IMR-90 (cell line): ENCODE results near the gene AKAP13. TPM values are rescaled to one million over a fixed set of nuclear protein-coding genes. Genes with fewer than 3 reads are reported as not detected.

Experiments used
- ATAC-seq: fragments of 200-7000 bp; cut with Tn5 transposase; 2 replicates; pipeline ENCODE4 v1.9.1; 2020; ENCODE audit warnings: low read depth, mild to moderate bottlenecking, moderate library complexity
- BruUV-seq: library from RNA; stranded (reverse); fragments of 400-500 nt; replicated peaks from 2 replicates; lab custom pipeline; 2021; lab: Mats Ljungman, UMichigan
- CTCF ChIA-PET: fragments of 300-600 bp; formaldehyde crosslinking; extraction: SDS; loops from one replicate; lab custom pipeline; 2021; ENCODE audit warnings: antibody characterized with exemption; lab: Yijun Ruan, JAX
- POLR2A ChIA-PET: fragments of 300-600 bp; sonication (Branson Sonifier 250); formaldehyde crosslinking; loops from one replicate; lab custom pipeline; 2022; ENCODE audit warnings: antibody characterized with exemption; ENCODE audit not compliant: unreplicated experiment; lab: Charles Lee
- DNase-seq: peaks from one replicate; pipeline ENCODE4 v3.0.0; 2013
- H2AFZ ChIP-seq: replicated peaks from 2 replicates; pipeline ENCODE3; 2013; ENCODE audit warnings: low read length, mild to moderate bottlenecking; ENCODE audit not compliant: poor library complexity
- H2AK5ac ChIP-seq: 2 replicates; pipeline ENCODE4 v1.6.1; 2013; ENCODE audit warnings: low read depth, low read length, inconsistent platforms
- H2AK9ac ChIP-seq: replicated peaks from 2 replicates; pipeline ENCODE3; 2013; ENCODE audit warnings: mild to moderate bottlenecking, low read depth, low read length, moderate library complexity; ENCODE audit not compliant: poor library complexity
- H2BK120ac ChIP-seq: 2 replicates; pipeline ENCODE4 v1.6.1; 2013; ENCODE audit warnings: low read depth, low read length, inconsistent platforms
- H2BK15ac ChIP-seq: 3 replicates; pipeline ENCODE4 v1.6.1; 2013; ENCODE audit warnings: low read depth, low read length, inconsistent platforms
- H2BK20ac ChIP-seq: 2 replicates; pipeline ENCODE4 v1.6.1; 2013; ENCODE audit warnings: low read depth, mild to moderate bottlenecking, inconsistent platforms, low read length, moderate library complexity
- H2BK5ac ChIP-seq: 2 replicates; pipeline ENCODE4 v1.6.1; 2013; ENCODE audit warnings: mild to moderate bottlenecking, low read depth, low read length, inconsistent platforms; ENCODE audit not compliant: poor library complexity, severe bottlenecking
- H3K14ac ChIP-seq: replicated peaks from 2 replicates; pipeline ENCODE4 v1.6.1; 2013; ENCODE audit warnings: low read depth, low read length, inconsistent platforms
- H3K18ac ChIP-seq: 2 replicates; pipeline ENCODE4 v1.6.1; 2013; ENCODE audit warnings: low read depth, low read length, control low read depth
- H3K23ac ChIP-seq: 2 replicates; pipeline ENCODE4 v1.6.1; 2013; ENCODE audit warnings: low read depth, low read length, inconsistent platforms
- H3K27ac ChIP-seq: 2 replicates; pipeline ENCODE4 v1.5.1; 2013; ENCODE audit warnings: mild to moderate bottlenecking, control low read depth, low read length; ENCODE audit not compliant: insufficient read depth
- H3K27me3 ChIP-seq: 2 replicates; pipeline ENCODE4 v1.6.1; 2013; ENCODE audit warnings: low read length; ENCODE audit not compliant: control insufficient read depth, insufficient read depth
- H3K36me3 ChIP-seq: 2 replicates; pipeline ENCODE4 v1.6.1; 2013; ENCODE audit warnings: low read length, mixed read lengths; ENCODE audit not compliant: control insufficient read depth, insufficient read depth
- H3K4ac ChIP-seq: 2 replicates; pipeline ENCODE4 v1.6.1; 2013; ENCODE audit warnings: low read depth, low read length, inconsistent platforms
- H3K4me1 ChIP-seq: 2 replicates; pipeline ENCODE4 v1.6.1; 2013; ENCODE audit warnings: low read length, mixed read lengths; ENCODE audit not compliant: control insufficient read depth, insufficient read depth
- H3K4me2 ChIP-seq: 2 replicates; pipeline ENCODE4 v1.6.1; 2013; ENCODE audit warnings: low read depth, mild to moderate bottlenecking, control low read depth, low read length, moderate library complexity
- H3K4me3 ChIP-seq: 2 replicates; pipeline ENCODE4 v1.5.1; 2013; ENCODE audit warnings: low read depth, mild to moderate bottlenecking, control low read depth, low read length, moderate library complexity; ENCODE audit not compliant: insufficient read depth
- H3K56ac ChIP-seq: 2 replicates; pipeline ENCODE4 v1.6.1; 2013; ENCODE audit warnings: low read length, inconsistent platforms; ENCODE audit not compliant: insufficient read depth; ENCODE audit errors: extremely low read depth
- H3K79me1 ChIP-seq, 2 experiments: 2 replicates each; pipeline ENCODE4 v1.6.1; 2013; ENCODE audit warnings: low read length in 2 of 2, inconsistent platforms in 1 of 2, low read depth in 1 of 2
- H3K9ac ChIP-seq: 2 replicates; pipeline ENCODE4 v1.6.1; 2013; ENCODE audit warnings: low read depth, low read length, control low read depth
- H3K9me1 ChIP-seq: 2 replicates; pipeline ENCODE4 v1.6.1; 2013; ENCODE audit warnings: low read length, inconsistent platforms; ENCODE audit not compliant: insufficient read depth
- H3K9me3 ChIP-seq: 2 replicates; pipeline ENCODE4 v1.6.1; 2013; ENCODE audit warnings: low read length; ENCODE audit not compliant: control insufficient read depth, insufficient read depth
- H4K20me1 ChIP-seq: 2 replicates; pipeline ENCODE4 v1.6.1; 2013; ENCODE audit warnings: low read length, inconsistent platforms; ENCODE audit not compliant: insufficient read depth
- H4K5ac ChIP-seq: 2 replicates; pipeline ENCODE4 v1.6.1; 2013; ENCODE audit warnings: mild to moderate bottlenecking, low read depth, low read length, control low read depth
- H4K8ac ChIP-seq, 2 experiments: 2 replicates each; pipeline ENCODE4 v1.6.1; 2013; ENCODE audit warnings: low read depth in 2 of 2, low read length in 2 of 2, control low read depth in 1 of 2, inconsistent platforms in 1 of 2
- H4K91ac ChIP-seq: 2 replicates; pipeline ENCODE4 v1.6.1; 2013; ENCODE audit warnings: low read depth, low read length, inconsistent platforms; ENCODE audit not compliant: insufficient read depth
- CEBPB ChIP-seq: IDR thresholded peaks from 2 replicates; pipeline ENCODE4 v1.6.1; 2012; ENCODE audit warnings: low read depth, low read length, improper control_type of control experiment
- CTCF ChIP-seq: conservative IDR thresholded peaks from 2 replicates; pipeline ENCODE4 v1.5.1; 2012; ENCODE audit warnings: mild to moderate bottlenecking, low read depth, low read length, improper control_type of control experiment
- ELK1 ChIP-seq: fragments of 150-350 bp; IDR thresholded peaks from 2 replicates; pipeline ENCODE4 v1.6.1; 2016; ENCODE audit warnings: low read depth, mild to moderate bottlenecking, low read length, moderate library complexity, borderline replicate concordance
- FOS ChIP-seq: fragments of 150-350 bp; IDR thresholded peaks from 2 replicates; pipeline ENCODE4 v1.6.1; 2016; ENCODE audit warnings: low read depth, low read length
- MAFK ChIP-seq: IDR thresholded peaks from 2 replicates; pipeline ENCODE4 v1.6.1; 2012; ENCODE audit warnings: low read depth, low read length, improper control_type of control experiment
- MAZ ChIP-seq: IDR thresholded peaks from 2 replicates; pipeline ENCODE4 v1.6.1; 2012; ENCODE audit warnings: low read depth, mild to moderate bottlenecking, low read length, improper control_type of control experiment, moderate library complexity, borderline replicate concordance
- MXI1 ChIP-seq: IDR thresholded peaks from 2 replicates; pipeline ENCODE4 v1.6.1; 2012; ENCODE audit warnings: low read depth, mild to moderate bottlenecking, low read length, moderate library complexity, borderline replicate concordance
- NFE2L2 ChIP-seq: fragments of 150-350 bp; IDR thresholded peaks from 2 replicates; pipeline ENCODE4 v1.6.1; 2016; ENCODE audit warnings: low read depth, mild to moderate bottlenecking, low read length
- POLR2A ChIP-seq: IDR thresholded peaks from 2 replicates; pipeline ENCODE4 v1.6.1; 2012; ENCODE audit warnings: mild to moderate bottlenecking, low read depth, low read length
- RAD21 ChIP-seq: IDR thresholded peaks from 2 replicates; pipeline ENCODE4 v1.6.1; 2012; ENCODE audit warnings: low read length, improper control_type of control experiment
- RCOR1 ChIP-seq: IDR thresholded peaks from 2 replicates; pipeline ENCODE4 v1.6.1; 2012; ENCODE audit warnings: mild to moderate bottlenecking, low read length, improper control_type of control experiment; ENCODE audit not compliant: insufficient replicate concordance
- SMC3 ChIP-seq: fragments of 150-350 bp; IDR thresholded peaks from 2 replicates; pipeline ENCODE4 v1.6.1; 2016; ENCODE audit warnings: low read depth, mild to moderate bottlenecking, antibody characterized with exemption, low read length, moderate library complexity
- WGBS, 2 experiments: methylation state at CpG; one replicate each; pipeline versions ENCODE4 v1.1.5 to v1.1.7; 2013; ENCODE audit warnings: missing lambda C conversion rate in 2 of 2; ENCODE audit not compliant: insufficient read length in 1 of 2; ENCODE audit errors: extremely low coverage in 2 of 2; 5-methylcytosine and 5-hydroxymethylcytosine counted together
- dilution Hi-C: fragments of 300-500 bp; cut with HindIII; formaldehyde crosslinking; loops from one replicate; pipeline ENCODE4 v1.14.3; 2018; ENCODE audit warnings: low sequenced_read_pairs; ENCODE audit not compliant: unreplicated experiment
- in situ Hi-C: fragments of 300-500 bp; cut with MboI; formaldehyde crosslinking; loops from 3 replicates; pipeline ENCODE4 v1.14.3; 2019; ENCODE audit warnings: low sequenced_read_pairs, inconsistent platforms, mixed read lengths
- intact Hi-C: fragments of 100-400 bp; cut with micrococcal nuclease; formaldehyde crosslinking; loops from 2 replicates; pipeline ENCODE4 v1.10.0; 2022
- polyA plus RNA-seq, 3 experiments: library from polyadenylated mRNA; depleted of rRNA; stranded (reverse); fragments of >200 nt; gene quantifications; 2 replicates each; pipeline ENCODE4 v1.2.3, GENCODE V29; 2012; ENCODE audit warnings: low replicate concordance in 1 of 3
- total RNA-seq: library from RNA; depleted of rRNA; stranded (reverse); fragments of >200 nt; gene quantifications from 2 replicates; pipeline ENCODE4 v1.2.3, GENCODE V29; 2012

Gene AKAP13
- total and polyA plus RNA-seq, 2 of the 4 experiments (the other 2 are of a cell fraction) = 10.4 to 46.4 TPM

- H3K4me1 ChIP-seq = no peaks in the 10 kb centered on the region
- TF ChIP-seq FOS (no peak), MXI1 (no peak), CEBPB (no peak), RCOR1 (no peak), ELK1 (no peak), CTCF (no peak), POLR2A (no peak), NFE2L2 (no peak), SMC3 (no peak), MAFK (no peak), RAD21 (no peak), MAZ (no peak)
- H3K4me3 ChIP-seq = no peak overlapping the region
- no peak overlapping the region for H2BK15ac ChIP-seq
- intact Hi-C loops (no loop called here), dilution Hi-C loops (no loop called here), in situ Hi-C loops (no loop called here)
- H3K4ac ChIP-seq = no peak overlapping the region
- DNase-seq = no peak
- no peak overlapping the region for H3K4me2 ChIP-seq
- no peak overlapping the region for H2BK5ac ChIP-seq
- H3K14ac ChIP-seq = no peak overlapping the region
- H3K36me3 ChIP-seq = no peaks in the 10 kb centered on the region
- H3K9me3 ChIP-seq = no peaks in the 10 kb centered on the region
- no peak for ATAC-seq
- no peaks in the 10 kb centered on the region; the same call in 1 of the 2 replicates for H3K27me3 ChIP-seq
- H2BK20ac ChIP-seq = no peak overlapping the region
- no peak overlapping the region for H3K56ac ChIP-seq
- H4K91ac ChIP-seq = no peak overlapping the region
- no peak overlapping the region for H3K27ac ChIP-seq
- H3K18ac ChIP-seq = no peak overlapping the region
- ChIA-PET POLR2A (no interaction called here), CTCF (no interaction called here)
- H4K20me1 ChIP-seq = no peaks in the 10 kb centered on the region
- H2BK120ac ChIP-seq = no peak overlapping the region
- no peaks in the 10 kb centered on the region for H3K79me1 ChIP-seq
- H3K9me1 ChIP-seq = no peaks in the 10 kb centered on the region
- H2AK9ac ChIP-seq = no peak overlapping the region
- H3K9ac ChIP-seq = no peak overlapping the region
- H4K8ac ChIP-seq = no peak overlapping the region
- H2AK5ac ChIP-seq = no peak overlapping the region
- no TSS peak for BruUV-seq
- H4K5ac ChIP-seq = no peak overlapping the region
- no peak overlapping the region for H3K23ac ChIP-seq
- no peak overlapping the region for H2AFZ ChIP-seq
- no CpG with 5 or more reads among the region's 4 CpGs for WGBS, 2 experiments
Measured at GRCh38 chr15:85367741-85368140, 12.7 kb upstream of the AKAP13 start.
